GM12874 (cell line): ENCODE measurements around the gene RNASEH2B.

ENCODE experiments used
- TF ChIP-seq, protein P1 (sequence below): IDR thresholded peaks from 2 replicates; pipeline ENCODE4 v1.5.1; 2011; ENCODE audit warnings: low read depth, mild to moderate bottlenecking, control low read depth, low read length, moderate library complexity; ENCODE audit not compliant: insufficient read depth

Gene RNASEH2B

GRCh38 chr13:50990065-50990817, 80.7 kb downstream of the RNASEH2B start:
- TF ChIP-seq, protein P1, sequence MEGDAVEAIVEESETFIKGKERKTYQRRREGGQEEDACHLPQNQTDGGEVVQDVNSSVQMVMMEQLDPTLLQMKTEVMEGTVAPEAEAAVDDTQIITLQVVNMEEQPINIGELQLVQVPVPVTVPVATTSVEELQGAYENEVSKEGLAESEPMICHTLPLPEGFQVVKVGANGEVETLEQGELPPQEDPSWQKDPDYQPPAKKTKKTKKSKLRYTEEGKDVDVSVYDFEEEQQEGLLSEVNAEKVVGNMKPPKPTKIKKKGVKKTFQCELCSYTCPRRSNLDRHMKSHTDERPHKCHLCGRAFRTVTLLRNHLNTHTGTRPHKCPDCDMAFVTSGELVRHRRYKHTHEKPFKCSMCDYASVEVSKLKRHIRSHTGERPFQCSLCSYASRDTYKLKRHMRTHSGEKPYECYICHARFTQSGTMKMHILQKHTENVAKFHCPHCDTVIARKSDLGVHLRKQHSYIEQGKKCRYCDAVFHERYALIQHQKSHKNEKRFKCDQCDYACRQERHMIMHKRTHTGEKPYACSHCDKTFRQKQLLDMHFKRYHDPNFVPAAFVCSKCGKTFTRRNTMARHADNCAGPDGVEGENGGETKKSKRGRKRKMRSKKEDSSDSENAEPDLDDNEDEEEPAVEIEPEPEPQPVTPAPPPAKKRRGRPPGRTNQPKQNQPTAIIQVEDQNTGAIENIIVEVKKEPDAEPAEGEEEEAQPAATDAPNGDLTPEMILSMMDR: no peak

DNA sequence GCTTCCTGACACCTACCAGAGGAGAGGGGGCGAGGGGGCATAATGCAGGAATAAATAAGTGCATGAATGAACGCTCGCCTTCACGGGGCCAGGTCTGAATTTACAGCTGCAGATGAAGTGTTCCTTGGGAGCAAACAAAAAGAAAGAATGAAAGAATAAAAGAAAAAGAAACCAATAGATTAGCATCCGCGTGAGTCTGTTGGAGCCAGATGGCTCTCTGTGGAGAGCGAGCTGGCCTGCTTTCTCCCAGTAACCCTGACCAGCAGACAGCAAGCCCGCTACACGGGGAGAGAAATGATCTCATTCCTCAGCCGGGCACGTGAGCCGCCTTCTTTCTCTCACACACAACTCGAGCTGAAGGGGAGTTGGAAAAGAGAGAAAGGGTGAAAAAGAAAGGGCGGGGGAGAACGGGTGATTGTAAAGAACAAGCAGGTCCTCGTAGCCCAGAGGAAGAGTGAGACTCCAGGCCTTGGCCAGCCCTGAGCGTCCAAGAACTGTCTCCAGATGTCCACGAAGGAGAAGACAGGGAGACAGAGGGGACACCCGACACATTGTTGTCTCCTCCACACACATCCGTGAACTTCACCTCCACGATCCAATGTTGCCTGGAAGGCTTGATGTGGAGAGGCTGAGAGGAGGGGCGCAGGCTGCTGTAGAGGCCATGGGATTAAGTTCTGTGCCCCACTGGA, 81.4 kb downstream of the RNASEH2B start:
- TF ChIP-seq, protein P1: no peak

DNA sequence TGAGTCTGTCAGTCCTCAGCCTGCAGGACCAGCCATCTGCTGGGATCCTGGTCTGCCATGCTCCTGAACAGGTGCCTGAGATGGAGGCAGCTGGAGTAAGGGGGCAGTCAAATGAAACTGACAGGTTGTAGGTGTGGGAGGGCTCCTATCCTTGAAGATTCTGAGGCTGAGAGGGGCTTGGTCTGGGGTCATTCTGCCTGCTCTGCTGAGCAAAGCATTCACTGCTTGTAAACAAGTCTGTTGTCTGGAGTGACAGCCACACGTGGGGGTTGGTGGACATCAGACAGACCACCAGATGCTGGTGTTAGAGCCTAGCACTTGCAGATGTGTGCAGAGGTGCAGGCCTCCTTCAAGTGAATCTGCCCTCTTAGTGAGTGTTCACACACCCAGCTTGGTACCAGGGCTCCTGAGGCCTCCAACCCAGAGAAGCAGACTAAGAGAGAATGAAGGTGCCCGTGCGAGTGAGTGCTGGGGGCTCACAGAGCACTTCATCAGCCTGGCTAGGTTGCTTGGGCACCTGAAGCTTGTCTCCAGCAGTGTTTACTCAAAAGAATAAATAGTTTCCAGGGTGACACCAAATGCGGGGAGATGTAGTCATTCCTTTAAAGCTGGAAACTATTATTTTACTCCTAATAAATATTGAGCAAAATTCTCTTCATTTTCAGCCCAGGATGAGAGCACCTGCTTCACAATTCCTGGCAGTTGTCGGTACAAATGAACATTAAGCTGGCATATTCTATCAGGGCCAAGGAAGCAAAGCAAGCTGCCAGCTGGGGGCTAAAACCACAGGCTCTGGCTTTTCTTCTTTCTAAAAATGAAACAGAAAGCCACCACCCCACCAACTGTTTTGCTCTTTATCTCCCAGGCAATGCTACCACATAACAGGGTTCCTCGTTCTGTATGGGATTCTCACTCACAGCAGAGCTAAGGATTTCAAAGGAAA, 82.3 kb downstream of the RNASEH2B start:
- TF ChIP-seq, protein P1: no peak

GRCh38 chr13:50993371-50993770, 83.8 kb downstream of the RNASEH2B start:
- TF ChIP-seq, protein P1: no peak

DNA sequence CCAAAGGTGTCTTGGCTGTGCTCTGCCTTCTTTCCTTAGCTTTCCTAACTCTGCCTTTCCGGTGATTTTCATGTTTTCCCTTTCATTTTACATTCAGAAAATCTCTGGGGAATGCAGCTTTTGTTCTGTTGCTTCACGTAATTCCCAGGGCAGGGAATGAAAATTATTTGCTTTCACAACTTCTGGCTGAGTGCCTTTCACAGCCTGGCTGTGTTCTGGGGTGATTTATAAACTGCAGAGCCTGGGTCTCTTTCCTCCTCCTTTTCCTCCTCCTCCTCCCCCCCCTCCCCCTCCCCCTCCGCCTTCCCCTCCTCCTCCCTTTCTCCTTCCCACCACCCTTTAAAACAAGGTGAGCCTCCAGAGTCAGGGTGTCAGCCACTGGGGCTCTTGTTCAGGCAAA, 84.3 kb downstream of the RNASEH2B start:
- TF ChIP-seq, protein P1: no peak

GRCh38 chr13:50994651-50995050, 85.1 kb downstream of the RNASEH2B start:
- TF ChIP-seq, protein P1: no peak

- TF ChIP-seq, protein P1: no peak
Measured at GRCh38 chr13:50995854-50996253, 86.3 kb downstream of the RNASEH2B start.
